ENCODE data around the gene THSD4. TPM values are rescaled to one million over a fixed set of nuclear protein-coding genes. Genes with fewer than 3 reads are reported as not detected.

Gene THSD4
- total RNA-seq, 3 donors from 2014 or later, result 18.3 to 46.2 (median 27.1) TPM

GRCh38 chr15:71344316-71344715, 229.0 kb downstream of the THSD4 start:
- intact Hi-C loops (cut with DNase I, micrococcal nuclease), result no loop called here
- Histone ChIP-seq H3K4me3 (no peak overlapping the region), H3K4me1 (ENCODE audit: low read depth) (no peaks in the 10 kb centered on the region), H3K9me3 (no peaks in the 10 kb centered on the region), H3K36me3 (ENCODE audit: low read depth) (no peaks in the 10 kb centered on the region)
- ATAC-seq (no peak), DNase-seq (no peak)
- no peak for TF ChIP-seq CTCF (IDR thresholded peaks at IDR 0.05)

- no peak overlapping the region for H3K4me3 ChIP-seq
- DNase-seq (no peak), ATAC-seq (no peak)
- H3K36me3 ChIP-seq (ENCODE audit: low read depth), result no peaks in the 10 kb centered on the region
- no peaks in the 10 kb centered on the region for H3K4me1 ChIP-seq (ENCODE audit: low read depth)
- intact Hi-C loops (cut with DNase I, micrococcal nuclease), result no loop called here
- no peaks in the 10 kb centered on the region for H3K9me3 ChIP-seq
- no peak for TF ChIP-seq CTCF (IDR thresholded peaks at IDR 0.05)
Measured at GRCh38 chr15:71345186-71345585, 229.9 kb downstream of the THSD4 start.

- H3K9me3 ChIP-seq, result no peaks in the 10 kb centered on the region
- TF ChIP-seq CTCF (IDR thresholded peaks at IDR 0.05), result no peak
- no peak for ATAC-seq
- H3K4me1 ChIP-seq (ENCODE audit: low read depth), result no peaks in the 10 kb centered on the region
- no peak for DNase-seq
- H3K36me3 ChIP-seq (ENCODE audit: low read depth), result no peaks in the 10 kb centered on the region
- H3K4me3 ChIP-seq, result no peak overlapping the region
- intact Hi-C loops (cut with DNase I, micrococcal nuclease), result no loop called here
Measured at GRCh38 chr15:71346464-71346863, 231.2 kb downstream of the THSD4 start.

- no peaks in the 10 kb centered on the region for H3K9me3 ChIP-seq
- DNase-seq, result no peak
- H3K36me3 ChIP-seq (ENCODE audit: low read depth), result no peaks in the 10 kb centered on the region
- ATAC-seq, result no peak
- H3K4me3 ChIP-seq, result no peak overlapping the region
- TF ChIP-seq CTCF (IDR thresholded peaks at IDR 0.05), result no peak
- intact Hi-C loops (cut with DNase I, micrococcal nuclease), result no loop called here
- no peaks in the 10 kb centered on the region for H3K4me1 ChIP-seq (ENCODE audit: low read depth)
Measured at GRCh38 chr15:71348597-71348996, 233.3 kb downstream of the THSD4 start.

- no peak for TF ChIP-seq CTCF (IDR thresholded peaks at IDR 0.05)
- Histone ChIP-seq H3K9me3 (no peaks in the 10 kb centered on the region), H3K36me3 (ENCODE audit: low read depth) (no peaks in the 10 kb centered on the region), H3K4me1 (ENCODE audit: low read depth) (no peaks in the 10 kb centered on the region), H3K4me3 (no peak overlapping the region)
- ATAC-seq (no peak), DNase-seq (no peak)
- intact Hi-C loops (cut with DNase I, micrococcal nuclease), result no loop called here
Measured at GRCh38 chr15:71349336-71349735, 234.1 kb downstream of the THSD4 start.

Data from mucosa of descending colon (tissue), 3 donors.